Measurements from ENCODE around the gene ZFYVE9.

DNA sequence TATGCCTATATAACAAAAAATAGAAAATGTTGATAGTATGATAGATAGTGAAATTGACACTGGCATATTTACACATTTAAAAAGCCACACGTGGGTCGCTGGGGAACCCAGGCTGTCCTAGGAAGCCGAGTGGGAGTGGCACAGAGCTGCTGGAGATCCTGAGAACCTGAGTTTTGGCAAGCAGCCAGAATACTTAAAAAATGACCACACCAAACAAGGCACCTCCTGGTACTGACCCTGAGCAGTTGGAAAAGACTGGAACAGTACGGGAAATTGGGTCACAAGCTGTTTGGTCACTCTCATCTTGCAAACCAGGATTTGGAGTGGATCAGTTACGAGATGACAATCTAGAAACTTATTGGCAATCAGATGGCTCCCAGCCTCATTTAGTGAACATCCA is 111.5 kb downstream of the ZFYVE9 start:
- TF ChIP-seq, protein P1, sequence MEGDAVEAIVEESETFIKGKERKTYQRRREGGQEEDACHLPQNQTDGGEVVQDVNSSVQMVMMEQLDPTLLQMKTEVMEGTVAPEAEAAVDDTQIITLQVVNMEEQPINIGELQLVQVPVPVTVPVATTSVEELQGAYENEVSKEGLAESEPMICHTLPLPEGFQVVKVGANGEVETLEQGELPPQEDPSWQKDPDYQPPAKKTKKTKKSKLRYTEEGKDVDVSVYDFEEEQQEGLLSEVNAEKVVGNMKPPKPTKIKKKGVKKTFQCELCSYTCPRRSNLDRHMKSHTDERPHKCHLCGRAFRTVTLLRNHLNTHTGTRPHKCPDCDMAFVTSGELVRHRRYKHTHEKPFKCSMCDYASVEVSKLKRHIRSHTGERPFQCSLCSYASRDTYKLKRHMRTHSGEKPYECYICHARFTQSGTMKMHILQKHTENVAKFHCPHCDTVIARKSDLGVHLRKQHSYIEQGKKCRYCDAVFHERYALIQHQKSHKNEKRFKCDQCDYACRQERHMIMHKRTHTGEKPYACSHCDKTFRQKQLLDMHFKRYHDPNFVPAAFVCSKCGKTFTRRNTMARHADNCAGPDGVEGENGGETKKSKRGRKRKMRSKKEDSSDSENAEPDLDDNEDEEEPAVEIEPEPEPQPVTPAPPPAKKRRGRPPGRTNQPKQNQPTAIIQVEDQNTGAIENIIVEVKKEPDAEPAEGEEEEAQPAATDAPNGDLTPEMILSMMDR (IDR thresholded peaks at IDR 0.05 in 8 of 11, conservative IDR thresholded peaks at IDR 0.05 in 3 of 11), result no peak
- no peak for TF ChIP-seq POLR2AphosphoS5 (IDR thresholded peaks at IDR 0.05)
- no peak for TF ChIP-seq POLR2A (IDR thresholded peaks at IDR 0.05)

All from spleen (tissue), 7 donors.